Measurements from ENCODE around the gene KIF1B.

Gene KIF1B

DNA sequence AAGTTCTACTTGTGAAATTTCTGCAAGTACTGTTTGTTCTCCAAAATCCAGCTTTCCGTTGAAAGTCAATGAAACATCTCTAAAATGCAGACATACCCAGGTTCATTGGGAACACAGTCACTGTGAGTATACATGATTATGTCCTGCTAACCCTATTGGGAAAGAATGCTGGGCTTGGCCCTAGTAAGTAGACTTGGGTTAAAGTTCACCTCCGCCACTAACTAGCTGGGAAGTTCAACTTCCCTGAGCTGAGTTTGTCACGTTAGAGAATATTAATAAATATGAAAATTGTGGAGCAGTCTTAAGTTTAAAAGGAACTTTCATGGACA is 178.0 kb downstream of the KIF1B start:
- TF ChIP-seq, protein P1, sequence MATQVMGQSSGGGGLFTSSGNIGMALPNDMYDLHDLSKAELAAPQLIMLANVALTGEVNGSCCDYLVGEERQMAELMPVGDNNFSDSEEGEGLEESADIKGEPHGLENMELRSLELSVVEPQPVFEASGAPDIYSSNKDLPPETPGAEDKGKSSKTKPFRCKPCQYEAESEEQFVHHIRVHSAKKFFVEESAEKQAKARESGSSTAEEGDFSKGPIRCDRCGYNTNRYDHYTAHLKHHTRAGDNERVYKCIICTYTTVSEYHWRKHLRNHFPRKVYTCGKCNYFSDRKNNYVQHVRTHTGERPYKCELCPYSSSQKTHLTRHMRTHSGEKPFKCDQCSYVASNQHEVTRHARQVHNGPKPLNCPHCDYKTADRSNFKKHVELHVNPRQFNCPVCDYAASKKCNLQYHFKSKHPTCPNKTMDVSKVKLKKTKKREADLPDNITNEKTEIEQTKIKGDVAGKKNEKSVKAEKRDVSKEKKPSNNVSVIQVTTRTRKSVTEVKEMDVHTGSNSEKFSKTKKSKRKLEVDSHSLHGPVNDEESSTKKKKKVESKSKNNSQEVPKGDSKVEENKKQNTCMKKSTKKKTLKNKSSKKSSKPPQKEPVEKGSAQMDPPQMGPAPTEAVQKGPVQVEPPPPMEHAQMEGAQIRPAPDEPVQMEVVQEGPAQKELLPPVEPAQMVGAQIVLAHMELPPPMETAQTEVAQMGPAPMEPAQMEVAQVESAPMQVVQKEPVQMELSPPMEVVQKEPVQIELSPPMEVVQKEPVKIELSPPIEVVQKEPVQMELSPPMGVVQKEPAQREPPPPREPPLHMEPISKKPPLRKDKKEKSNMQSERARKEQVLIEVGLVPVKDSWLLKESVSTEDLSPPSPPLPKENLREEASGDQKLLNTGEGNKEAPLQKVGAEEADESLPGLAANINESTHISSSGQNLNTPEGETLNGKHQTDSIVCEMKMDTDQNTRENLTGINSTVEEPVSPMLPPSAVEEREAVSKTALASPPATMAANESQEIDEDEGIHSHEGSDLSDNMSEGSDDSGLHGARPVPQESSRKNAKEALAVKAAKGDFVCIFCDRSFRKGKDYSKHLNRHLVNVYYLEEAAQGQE (IDR thresholded peaks at IDR 0.05; ENCODE audit: low read depth) = no peak
- TF ChIP-seq CEBPB (IDR thresholded peaks at IDR 0.05) (no peak), FOXM1 (IDR thresholded peaks at IDR 0.05; ENCODE audit: borderline replicate concordance, low read depth) (no peak), TEAD4 (IDR thresholded peaks at IDR 0.05) (no peak), TCF12 (IDR thresholded peaks at IDR 0.05; ENCODE audit: low read depth) (no peak), NFIC (IDR thresholded peaks at IDR 0.05) (no peak), CREB1 (IDR thresholded peaks at IDR 0.05; ENCODE audit: low read depth) (no peak), RAD21 (IDR thresholded peaks at IDR 0.05; ENCODE audit: low read depth) (no peak), EGR1 (IDR thresholded peaks at IDR 0.05) (no peak), ZBTB7A (IDR thresholded peaks at IDR 0.05; ENCODE audit: low read depth) (no peak), EP300 (IDR thresholded peaks at IDR 0.05; ENCODE audit: borderline replicate concordance) (no peak)
- TF ChIP-seq, protein P2, sequence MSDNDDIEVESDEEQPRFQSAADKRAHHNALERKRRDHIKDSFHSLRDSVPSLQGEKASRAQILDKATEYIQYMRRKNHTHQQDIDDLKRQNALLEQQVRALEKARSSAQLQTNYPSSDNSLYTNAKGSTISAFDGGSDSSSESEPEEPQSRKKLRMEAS (IDR thresholded peaks at IDR 0.05) = no peak

DNA sequence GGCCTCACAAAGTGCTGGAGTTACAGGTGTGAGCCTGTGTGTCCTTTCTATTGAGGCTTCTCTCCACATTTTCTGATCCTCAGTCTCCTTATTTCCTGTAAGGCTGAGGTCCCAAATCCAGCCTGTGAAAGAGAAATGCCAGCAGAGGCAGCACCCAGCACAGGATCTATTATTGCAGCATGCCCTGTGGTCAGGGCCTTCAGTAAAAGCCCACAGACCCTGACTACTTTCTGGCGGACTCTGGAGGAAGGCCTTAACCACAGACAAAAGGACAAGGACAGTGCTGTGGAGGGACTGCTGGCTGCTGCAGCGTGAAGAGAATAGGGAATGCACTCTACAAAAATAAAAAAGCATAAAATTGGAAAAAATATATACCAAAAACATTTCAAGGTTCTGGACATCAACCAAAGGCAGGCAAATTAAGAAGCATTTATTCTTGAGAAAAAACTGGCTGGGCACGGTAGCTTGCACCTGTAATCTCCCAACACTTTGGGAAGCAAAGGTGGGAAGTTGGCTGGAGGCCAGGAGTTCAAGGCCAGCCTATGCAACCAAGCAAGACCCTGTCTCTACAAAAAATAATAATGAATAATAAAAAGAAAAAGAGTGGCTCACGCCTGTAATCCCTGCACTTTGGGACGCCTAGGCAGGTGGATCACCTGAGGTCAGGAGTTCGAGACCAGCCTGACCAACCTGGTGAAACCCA is 179.1 kb downstream of the KIF1B start:
- no peak for TF ChIP-seq YY1 (IDR thresholded peaks at IDR 0.05; ENCODE audit: low read depth)
- TF ChIP-seq FOXM1 (IDR thresholded peaks at IDR 0.05; ENCODE audit: borderline replicate concordance, low read depth) = no peak
- TF ChIP-seq CEBPB (IDR thresholded peaks at IDR 0.05) = no peak
- TF ChIP-seq CREB1 (IDR thresholded peaks at IDR 0.05; ENCODE audit: low read depth) = no peak
- no peak for TF ChIP-seq TAF1 (IDR thresholded peaks at IDR 0.05; ENCODE audit: low read depth)
- TF ChIP-seq ZBTB7A (IDR thresholded peaks at IDR 0.05; ENCODE audit: low read depth) = no peak
- no peak for TF ChIP-seq TCF12 (IDR thresholded peaks at IDR 0.05; ENCODE audit: low read depth)
- TF ChIP-seq, protein P1 (IDR thresholded peaks at IDR 0.05; ENCODE audit: low read depth) = no peak
- no peak for TF ChIP-seq EP300 (IDR thresholded peaks at IDR 0.05; ENCODE audit: borderline replicate concordance)
- TF ChIP-seq, protein P3, sequence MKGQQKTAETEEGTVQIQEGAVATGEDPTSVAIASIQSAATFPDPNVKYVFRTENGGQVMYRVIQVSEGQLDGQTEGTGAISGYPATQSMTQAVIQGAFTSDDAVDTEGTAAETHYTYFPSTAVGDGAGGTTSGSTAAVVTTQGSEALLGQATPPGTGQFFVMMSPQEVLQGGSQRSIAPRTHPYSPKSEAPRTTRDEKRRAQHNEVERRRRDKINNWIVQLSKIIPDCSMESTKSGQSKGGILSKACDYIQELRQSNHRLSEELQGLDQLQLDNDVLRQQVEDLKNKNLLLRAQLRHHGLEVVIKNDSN (IDR thresholded peaks at IDR 0.05) = no peak
- no peak for TF ChIP-seq RAD21 (IDR thresholded peaks at IDR 0.05; ENCODE audit: low read depth)
- no peak for TF ChIP-seq NFIC (IDR thresholded peaks at IDR 0.05)
- TF ChIP-seq, protein P2 (IDR thresholded peaks at IDR 0.05) = no peak
- no peak for TF ChIP-seq EGR1 (IDR thresholded peaks at IDR 0.05)
- no peak for TF ChIP-seq TEAD4 (IDR thresholded peaks at IDR 0.05)

DNA sequence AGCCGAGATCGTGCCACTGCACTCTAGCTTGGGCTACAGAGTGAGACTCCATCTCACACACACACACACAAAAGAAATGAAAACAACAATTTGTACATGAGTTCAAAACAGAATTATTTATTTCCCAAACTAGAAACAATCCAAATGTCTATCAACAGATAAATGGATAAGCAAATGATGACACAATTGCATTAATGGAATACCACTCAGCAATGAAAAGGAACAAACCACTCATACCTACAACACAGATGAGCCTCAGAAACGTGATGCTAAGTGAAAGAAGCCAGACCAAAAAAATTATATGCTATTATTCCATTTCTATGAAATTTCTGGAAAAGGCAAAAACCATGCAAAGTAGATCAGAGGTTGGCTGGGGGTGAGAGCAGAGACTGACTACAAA is 186.5 kb downstream of the KIF1B start:
- TF ChIP-seq RAD21 (IDR thresholded peaks at IDR 0.05; ENCODE audit: low read depth) = no peak
- TF ChIP-seq TCF12 (IDR thresholded peaks at IDR 0.05; ENCODE audit: low read depth) = no peak
- TF ChIP-seq NFIC (IDR thresholded peaks at IDR 0.05) = no peak
- no peak for TF ChIP-seq CEBPB (IDR thresholded peaks at IDR 0.05)
- no peak for TF ChIP-seq CREB1 (IDR thresholded peaks at IDR 0.05; ENCODE audit: low read depth)
- TF ChIP-seq ZBTB7A (IDR thresholded peaks at IDR 0.05; ENCODE audit: low read depth) = no peak
- TF ChIP-seq, protein P1 (IDR thresholded peaks at IDR 0.05; ENCODE audit: low read depth) = no peak
- no peak for TF ChIP-seq EGR1 (IDR thresholded peaks at IDR 0.05)
- TF ChIP-seq, protein P3 (IDR thresholded peaks at IDR 0.05) = no peak
- TF ChIP-seq FOXM1 (IDR thresholded peaks at IDR 0.05; ENCODE audit: borderline replicate concordance, low read depth) = no peak
- TF ChIP-seq, protein P2 (IDR thresholded peaks at IDR 0.05) = no peak
- no peak for TF ChIP-seq TAF1 (IDR thresholded peaks at IDR 0.05; ENCODE audit: low read depth)
- no peak for TF ChIP-seq YY1 (IDR thresholded peaks at IDR 0.05; ENCODE audit: low read depth)
- no peak for TF ChIP-seq EP300 (IDR thresholded peaks at IDR 0.05; ENCODE audit: borderline replicate concordance)
- no peak for TF ChIP-seq TEAD4 (IDR thresholded peaks at IDR 0.05)

DNA sequence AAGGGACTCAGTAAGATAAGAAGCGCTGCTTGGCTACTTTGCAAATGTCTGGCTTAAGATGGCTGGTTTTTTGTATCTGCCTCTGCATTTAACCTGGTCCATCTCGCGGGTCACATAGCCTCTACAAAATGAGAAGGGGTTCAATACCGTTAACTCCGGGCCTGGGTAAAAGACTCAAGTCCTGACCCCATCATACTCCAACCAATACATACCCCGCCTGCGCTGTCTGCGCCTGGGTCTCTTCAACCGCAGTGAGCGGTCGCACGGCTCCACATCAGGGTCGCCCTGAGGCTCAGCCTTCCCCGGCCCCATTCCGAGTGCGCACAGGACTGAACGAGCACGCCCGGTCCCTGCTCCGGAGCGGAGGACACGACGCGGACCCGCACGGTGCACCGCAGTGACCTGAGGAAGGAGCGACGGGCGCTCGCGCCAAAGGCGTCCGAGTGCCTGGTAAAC is 187.9 kb downstream of the KIF1B start:
- no peak for TF ChIP-seq EP300 (IDR thresholded peaks at IDR 0.05; ENCODE audit: borderline replicate concordance)
- TF ChIP-seq CEBPB (IDR thresholded peaks at IDR 0.05) = no peak
- TF ChIP-seq NFIC (IDR thresholded peaks at IDR 0.05) = no peak
- no peak for TF ChIP-seq YY1 (IDR thresholded peaks at IDR 0.05; ENCODE audit: low read depth)
- no peak for TF ChIP-seq CREB1 (IDR thresholded peaks at IDR 0.05; ENCODE audit: low read depth)
- TF ChIP-seq, protein P2 (IDR thresholded peaks at IDR 0.05) = no peak
- TF ChIP-seq, protein P3 (IDR thresholded peaks at IDR 0.05) = no peak
- no peak for TF ChIP-seq EGR1 (IDR thresholded peaks at IDR 0.05)
- TF ChIP-seq, protein P1 (IDR thresholded peaks at IDR 0.05; ENCODE audit: low read depth) = no peak
- no peak for TF ChIP-seq TCF12 (IDR thresholded peaks at IDR 0.05; ENCODE audit: low read depth)
- no peak for TF ChIP-seq RAD21 (IDR thresholded peaks at IDR 0.05; ENCODE audit: low read depth)
- TF ChIP-seq TAF1 (IDR thresholded peaks at IDR 0.05; ENCODE audit: low read depth) = no peak
- no peak for TF ChIP-seq FOXM1 (IDR thresholded peaks at IDR 0.05; ENCODE audit: borderline replicate concordance, low read depth)
- TF ChIP-seq TEAD4 (IDR thresholded peaks at IDR 0.05) = no peak
- no peak for TF ChIP-seq ZBTB7A (IDR thresholded peaks at IDR 0.05; ENCODE audit: low read depth)

All from Ishikawa (cell line).